HG03139 (cell line): ENCODE data around the gene MYO18A.

Experiments used
- ATAC-seq: cut with Tn5 transposase; IDR thresholded peaks from one replicate; pipeline ENCODE4 v1.9.1; 2021; ENCODE audit not compliant: unreplicated experiment

MYO18A gene

DNA sequence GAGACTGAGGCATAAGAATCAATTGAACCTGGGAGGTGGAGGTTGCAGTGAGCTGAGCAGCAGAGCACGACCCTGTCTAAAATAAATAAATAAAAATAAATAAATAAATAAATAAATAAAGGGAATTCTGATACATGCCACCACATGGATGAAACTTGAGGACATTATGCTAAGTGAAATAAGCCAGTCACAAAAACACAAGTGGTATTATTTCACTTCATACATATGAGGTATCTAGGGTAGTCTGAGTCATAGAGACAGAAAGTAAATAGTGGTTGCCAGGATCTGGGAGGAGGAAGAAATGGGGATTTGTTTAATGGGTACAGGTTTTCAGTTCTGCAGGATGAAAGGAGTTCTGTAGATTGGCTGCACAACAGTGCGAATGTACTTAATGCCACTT is 120.9 kb downstream of the MYO18A start:
- ATAC-seq: no peak

GRCh38 chr17:29058391-29058790 is 121.8 kb downstream of the MYO18A start:
- no peak for ATAC-seq

DNA sequence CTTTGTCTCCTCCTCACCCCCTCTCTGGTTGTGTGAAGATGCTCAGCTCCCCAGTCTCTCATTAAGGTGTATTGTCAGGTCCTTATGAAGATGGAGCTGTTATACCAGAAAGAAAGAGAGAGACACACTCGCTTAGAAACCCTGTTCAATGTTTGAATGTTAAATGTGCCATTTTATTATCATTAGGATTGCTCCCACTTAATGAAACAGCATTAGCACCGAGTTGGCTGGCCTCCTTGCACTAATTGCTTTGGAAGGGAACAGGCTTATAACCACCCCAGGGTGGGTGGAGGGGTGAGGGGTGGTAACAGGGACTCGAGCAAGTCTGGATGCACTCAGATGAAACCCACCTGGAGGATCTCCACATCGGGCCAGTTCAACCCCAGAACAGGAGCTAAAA is 122.8 kb downstream of the MYO18A start:
- ATAC-seq: no peak

DNA sequence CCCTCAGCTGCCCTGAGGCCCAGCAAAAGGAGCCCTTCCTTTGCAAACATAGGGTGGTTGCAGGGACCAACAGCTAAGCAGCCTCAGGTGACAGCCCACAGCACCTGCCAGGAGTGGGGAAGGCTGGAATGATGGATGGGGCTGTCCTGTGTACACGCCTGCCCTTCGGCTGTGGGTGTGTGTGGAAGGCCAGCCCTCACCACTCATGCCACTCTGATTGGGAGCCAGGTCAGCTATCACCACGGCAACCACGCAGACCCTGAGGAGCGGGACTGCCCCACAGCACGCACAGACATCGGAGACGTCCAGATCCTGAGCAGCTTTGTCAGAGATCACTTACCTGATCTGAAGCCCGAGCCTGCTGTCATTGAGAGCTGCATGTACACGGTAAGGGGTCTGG is 125.4 kb downstream of the MYO18A start:
- ATAC-seq: no peak

DNA sequence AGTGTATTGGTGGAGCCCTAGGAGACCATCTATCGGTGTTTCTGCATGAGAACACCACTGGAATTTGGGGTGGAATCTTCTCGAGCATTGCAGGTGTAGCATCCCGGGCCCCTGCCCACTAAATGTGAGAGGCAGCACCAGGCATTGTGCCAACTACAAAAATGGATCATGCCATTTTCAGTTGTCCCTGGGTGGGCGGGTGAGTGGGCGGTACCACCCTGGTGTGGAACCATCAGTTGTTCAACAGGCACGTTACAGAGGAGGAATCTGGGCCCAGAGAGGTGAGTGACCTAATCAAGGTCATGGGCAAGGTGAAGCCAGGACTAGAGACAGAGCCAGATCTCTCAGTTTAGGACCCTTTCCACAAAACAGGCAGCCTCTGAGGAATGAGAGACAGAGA is 128.5 kb downstream of the MYO18A start:
- ATAC-seq: no peak

DNA sequence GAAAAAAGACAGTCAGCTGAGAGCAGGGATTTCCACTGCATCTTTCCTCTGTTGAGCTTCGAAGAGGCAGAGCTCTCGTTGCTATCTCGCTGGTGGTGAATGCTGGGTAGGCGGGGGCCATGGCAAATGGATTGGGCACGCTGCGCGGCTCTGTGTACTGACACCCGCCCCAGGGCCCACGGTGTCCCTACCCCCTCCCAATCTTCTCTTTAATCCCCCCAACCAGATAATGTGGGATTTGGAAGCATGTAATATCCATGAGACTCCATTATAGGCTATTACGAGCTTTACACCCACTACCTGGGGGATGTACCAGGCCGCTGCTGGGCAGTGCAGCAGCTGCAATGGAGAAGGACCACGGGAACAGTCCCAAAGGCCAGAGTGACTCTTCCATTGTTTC is 129.0 kb downstream of the MYO18A start:
- ATAC-seq: no peak

DNA sequence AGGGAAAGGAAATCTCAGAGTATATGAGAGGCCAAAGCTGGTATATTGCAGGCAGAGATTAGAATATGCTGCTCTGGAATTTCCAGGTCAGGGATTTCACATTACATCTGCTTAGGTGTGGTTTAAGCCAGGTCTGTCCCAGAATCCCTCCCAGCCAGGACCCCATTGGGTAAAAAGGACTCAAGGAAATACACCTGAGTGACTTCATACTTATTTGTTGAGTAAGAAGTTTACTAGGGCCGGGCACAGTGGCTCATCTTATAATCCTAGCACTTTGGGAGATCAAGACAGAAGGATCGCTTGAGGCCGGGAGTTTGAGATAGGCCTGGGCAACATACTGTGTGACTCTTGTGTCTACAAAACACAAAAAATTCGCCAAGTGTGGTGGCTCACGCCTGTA is 130.0 kb downstream of the MYO18A start:
- no peak for ATAC-seq

GRCh38 chr17:29049541-29050145 is 130.6 kb downstream of the MYO18A start:
- no peak for ATAC-seq

- ATAC-seq: no peak
Observed at GRCh38 chr17:29048440-29049368, 131.5 kb downstream of the MYO18A start.

DNA sequence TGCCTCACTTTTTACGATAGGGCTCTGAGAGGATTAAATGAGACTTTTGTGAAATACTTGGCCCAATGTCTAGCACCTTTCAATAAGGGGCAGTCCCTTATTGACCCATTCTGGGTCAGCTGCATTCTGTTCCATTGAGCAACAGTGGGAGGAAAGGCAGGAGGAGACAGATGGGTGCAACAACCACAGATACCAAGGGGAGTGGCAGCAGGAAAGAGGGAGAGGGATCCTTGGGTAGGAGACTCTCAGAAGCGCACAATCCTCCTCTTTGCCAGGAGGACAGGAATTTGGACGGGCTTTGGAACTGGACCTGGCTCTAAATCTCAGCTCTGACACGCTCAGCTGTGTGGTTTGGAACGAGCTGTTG is 133.7 kb downstream of the MYO18A start:
- ATAC-seq: no peak

GRCh38 chr17:29045734-29046472 is 134.3 kb downstream of the MYO18A start:
- ATAC-seq: no peak

GRCh38 chr17:29045026-29045425 is 135.2 kb downstream of the MYO18A start:
- ATAC-seq: no peak

DNA sequence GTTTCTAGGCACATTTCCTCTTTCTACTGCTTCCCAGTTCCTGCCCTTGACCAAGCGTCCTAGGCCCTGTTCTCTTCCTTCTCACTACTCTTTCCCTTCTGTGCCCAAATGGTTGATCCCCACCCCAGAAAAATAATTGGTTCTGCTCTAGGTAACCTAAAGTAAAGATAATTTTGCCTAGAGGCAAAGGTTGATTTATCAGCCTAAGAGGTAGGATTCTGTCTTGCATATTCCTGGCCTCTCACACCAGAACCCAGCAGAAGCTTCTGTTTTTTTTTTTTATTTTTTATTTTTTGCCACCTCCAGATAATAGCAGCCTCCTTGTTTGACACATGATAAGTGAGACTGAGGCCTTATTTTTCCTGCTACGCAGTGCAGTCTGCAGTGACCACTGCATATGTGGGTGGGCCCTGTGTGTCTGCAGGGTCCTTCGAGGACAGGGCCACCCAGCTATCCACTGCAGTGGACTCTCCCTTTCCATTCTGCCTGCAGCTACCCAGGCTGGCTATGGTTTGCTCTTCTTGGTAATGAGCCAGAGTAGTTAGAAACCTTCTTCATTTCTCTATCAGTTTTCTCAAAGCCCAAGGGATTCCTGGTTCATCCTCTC is 136.6 kb downstream of the MYO18A start:
- no peak for ATAC-seq

DNA sequence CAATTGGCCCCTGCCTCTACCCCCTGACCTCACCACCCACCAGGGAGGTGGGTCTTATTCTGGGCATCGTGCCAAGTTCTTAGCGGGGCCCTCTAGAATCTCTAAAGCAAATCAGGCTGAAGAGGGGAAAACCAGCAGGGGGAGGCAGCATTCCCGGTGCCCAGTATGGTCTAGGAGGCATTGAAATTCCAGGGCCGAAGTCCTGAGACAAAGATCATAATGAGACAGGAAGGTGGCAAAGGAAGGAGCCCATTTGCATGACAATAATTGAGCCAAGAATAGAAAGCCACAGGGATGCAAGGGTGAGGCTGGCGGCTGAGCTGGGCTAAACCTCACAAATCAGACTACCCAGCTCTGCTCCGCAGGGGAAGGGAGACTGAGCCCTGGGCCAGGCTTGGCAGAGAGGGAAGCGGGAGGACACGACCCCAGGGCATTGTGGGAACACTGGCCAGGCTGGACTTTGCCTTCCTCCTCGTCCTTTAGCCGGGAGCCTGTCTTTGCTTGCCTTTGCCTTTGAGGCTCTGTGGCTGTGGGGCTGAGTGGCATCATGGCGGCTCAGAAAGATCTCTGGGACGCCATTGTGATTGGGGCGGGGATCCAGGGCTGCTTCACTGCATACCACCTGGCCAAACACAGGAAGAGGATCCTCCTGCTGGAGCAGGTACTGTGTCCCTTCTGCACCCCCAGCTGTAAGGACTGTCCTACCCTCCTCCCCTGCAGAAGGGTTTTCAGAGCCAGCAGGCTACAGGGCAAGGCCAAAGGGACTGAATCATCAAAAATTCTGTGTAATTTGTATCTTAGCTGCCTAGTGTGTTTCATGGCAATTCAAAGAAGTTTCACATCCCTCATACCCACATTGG is 137.3 kb downstream of the MYO18A start, which contains the start of gene PIPOX:
Gene PIPOX, plus strand, starts transcription at position 463 of the 860 bp plus-strand sequence. Its CDS starts 85 bp downstream, at position 548.
- ATAC-seq: no peak

- no peak for ATAC-seq
Observed at GRCh38 chr17:29042026-29042678, 138.0 kb downstream of the MYO18A start.

GRCh38 chr17:29041571-29041970 is 138.6 kb downstream of the MYO18A start:
- no peak for ATAC-seq

- no peak for ATAC-seq
Observed at GRCh38 chr17:29041091-29041490, 139.1 kb downstream of the MYO18A start.

GRCh38 chr17:29039764-29040598 is 140.2 kb downstream of the MYO18A start:
- no peak for ATAC-seq
